ENCODE results near the gene CLDN6.

DNA sequence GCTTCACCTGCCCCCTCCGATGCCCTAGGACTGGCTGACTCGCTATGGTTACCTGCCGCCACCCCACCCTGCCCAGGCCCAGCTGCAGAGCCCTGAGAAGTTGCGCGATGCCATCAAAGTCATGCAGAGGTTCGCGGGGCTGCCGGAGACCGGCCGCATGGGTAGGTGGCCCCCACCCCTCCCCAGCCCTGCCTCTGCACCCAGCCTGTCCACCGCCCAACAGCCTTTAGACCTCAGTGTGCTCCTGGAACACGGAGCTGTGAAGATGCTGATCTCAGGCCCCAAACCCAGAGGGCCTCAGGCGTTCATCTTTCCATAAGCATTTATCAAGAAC lies 29.4 kb upstream of the CLDN6 start:
- TF ChIP-seq EZH2phosphoT487 (IDR thresholded peaks at IDR 0.05; ENCODE audit: insufficient read depth, low read depth) (no peak), EZH2 (IDR thresholded peaks at IDR 0.05; ENCODE audit: insufficient read depth, poor library complexity, severe bottlenecking) (no peak)
